KOPT-K1 (cell line): ENCODE measurements around the gene RIMS4.

Experiments used
- H3K27ac ChIP-seq: fragments of 200-600 bp; sonication (generic); 2 replicates; pipeline ENCODE4 v1.5.1; 2016; ENCODE audit warnings: antibody characterized with exemption, mild to moderate bottlenecking, low read depth, low read length; ENCODE audit not compliant: poor library complexity, severe bottlenecking
- H3K36me3 ChIP-seq: fragments of 200-600 bp; sonication (generic); 2 replicates; pipeline ENCODE4 v1.5.1; 2017; ENCODE audit warnings: antibody characterized with exemption, mild to moderate bottlenecking, low read length, moderate library complexity; ENCODE audit not compliant: insufficient read depth
- H3K9me3 ChIP-seq: fragments of 200-600 bp; sonication (generic); 2 replicates; pipeline ENCODE4 v1.5.1; 2017; ENCODE audit warnings: antibody characterized with exemption, low read length, mild to moderate bottlenecking; ENCODE audit not compliant: insufficient read depth, poor library complexity, severe bottlenecking

Gene RIMS4

GRCh38 chr20:44792796-44793195 is 17.6 kb downstream of the RIMS4 start:
- Histone ChIP-seq H3K36me3 (no peaks in the 10 kb centered on the region), H3K9me3 (no peaks in the 10 kb centered on the region), H3K27ac (no peak overlapping the region)

DNA sequence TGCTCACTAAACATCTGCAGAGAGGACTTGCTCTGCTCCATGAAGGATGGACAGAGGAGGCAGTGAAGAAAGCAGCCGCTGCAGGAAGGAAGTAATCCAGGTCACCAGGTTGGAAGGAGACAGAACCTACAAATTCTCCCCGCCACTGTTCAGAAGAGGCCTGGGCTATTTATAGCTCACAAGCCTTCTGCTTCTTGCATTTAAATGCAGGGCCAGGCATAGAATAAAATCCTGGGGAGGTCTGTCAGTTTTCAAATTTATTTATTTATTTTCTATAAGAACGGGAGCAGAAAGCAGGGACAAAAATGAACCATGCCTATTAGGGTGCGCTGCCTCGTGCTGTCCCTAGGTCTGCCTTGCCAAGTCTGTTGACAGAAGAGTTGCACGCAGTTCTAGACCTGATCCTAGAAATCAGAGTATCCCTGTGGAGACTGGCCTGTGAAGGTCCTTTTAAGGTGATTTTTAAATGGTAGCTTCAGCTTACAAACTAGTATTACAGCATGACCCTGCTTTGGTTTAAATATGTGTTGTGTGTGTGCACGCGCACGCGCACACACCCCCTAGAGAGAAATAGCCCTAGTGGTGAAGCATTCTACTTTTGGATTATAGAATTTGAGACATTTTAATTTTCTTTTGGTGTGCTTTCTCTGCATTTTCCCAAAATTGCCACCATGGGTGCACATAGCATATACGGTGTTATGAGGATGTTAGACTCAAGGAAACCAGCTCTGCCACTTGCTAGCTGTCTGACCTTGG is 19.5 kb downstream of the RIMS4 start:
- no peak overlapping the region for H3K27ac ChIP-seq

GRCh38 chr20:44788706-44789456 is 21.5 kb downstream of the RIMS4 start:
- Histone ChIP-seq H3K27ac (no peak overlapping the region), H3K36me3 (no peaks in the 10 kb centered on the region), H3K9me3 (no peaks in the 10 kb centered on the region)

More for the DNA sequence above, 19.5 kb downstream of the RIMS4 start:
- no peaks in the 10 kb centered on the region for H3K36me3 ChIP-seq
- no peaks in the 10 kb centered on the region for H3K9me3 ChIP-seq

DNA sequence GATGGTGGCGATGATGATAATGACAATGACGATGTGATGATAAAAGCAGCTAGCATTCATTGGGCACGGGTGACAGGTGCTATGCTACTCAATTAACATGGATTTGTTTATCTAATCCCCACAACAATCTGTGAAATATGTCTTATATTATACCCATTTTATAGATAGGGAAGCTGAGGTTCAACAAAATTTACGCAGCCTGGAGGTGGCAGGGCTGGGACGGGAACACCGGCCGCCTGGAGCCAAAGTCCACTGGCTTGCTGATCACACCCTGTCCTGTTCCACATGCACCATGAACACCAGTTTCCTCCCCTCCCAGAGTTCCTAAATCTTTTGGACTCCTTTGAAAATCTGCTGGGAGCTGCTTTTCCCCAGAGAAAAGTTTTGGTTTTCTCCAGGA is 23.0 kb downstream of the RIMS4 start:
- H3K9me3 ChIP-seq = no peaks in the 10 kb centered on the region
- no peak overlapping the region for H3K27ac ChIP-seq
- H3K36me3 ChIP-seq = no peaks in the 10 kb centered on the region

- no peak overlapping the region for H3K27ac ChIP-seq
- no peaks in the 10 kb centered on the region for H3K9me3 ChIP-seq
- no peaks in the 10 kb centered on the region for H3K36me3 ChIP-seq
Observed at GRCh38 chr20:44785768-44786167, 24.6 kb downstream of the RIMS4 start.

GRCh38 chr20:44784688-44785087 is 25.7 kb downstream of the RIMS4 start:
- Histone ChIP-seq H3K27ac (no peak overlapping the region), H3K9me3 (no peaks in the 10 kb centered on the region), H3K36me3 (no peaks in the 10 kb centered on the region)

- Histone ChIP-seq H3K36me3 (no peaks in the 10 kb centered on the region), H3K9me3 (no peaks in the 10 kb centered on the region), H3K27ac (no peak overlapping the region)
Observed at GRCh38 chr20:44781791-44782190, 28.6 kb downstream of the RIMS4 start.

GRCh38 chr20:44781118-44781517 is 29.2 kb downstream of the RIMS4 start:
- no peaks in the 10 kb centered on the region for H3K36me3 ChIP-seq
- no peak overlapping the region for H3K27ac ChIP-seq
- H3K9me3 ChIP-seq = no peaks in the 10 kb centered on the region

DNA sequence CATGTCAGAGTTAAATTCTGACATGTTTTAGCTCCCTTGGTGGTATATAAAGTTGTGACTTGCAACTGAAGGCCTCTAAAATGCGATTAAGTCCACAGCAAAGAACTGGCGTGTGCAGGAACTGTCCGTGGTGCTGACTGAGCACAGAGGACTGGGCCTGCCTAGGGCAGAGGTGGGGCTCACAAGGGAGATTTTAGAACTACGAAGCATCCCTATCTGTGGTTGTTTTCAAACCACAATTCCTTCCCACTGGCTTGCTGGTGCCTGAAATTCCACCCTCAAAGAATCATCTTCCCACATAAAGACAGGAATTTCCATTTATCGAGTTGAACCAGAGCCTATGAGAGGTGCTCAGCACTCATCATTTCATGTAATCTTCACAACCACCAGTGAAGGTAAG is 30.1 kb downstream of the RIMS4 start:
- Histone ChIP-seq H3K36me3 (no peaks in the 10 kb centered on the region), H3K27ac (no peak overlapping the region), H3K9me3 (no peaks in the 10 kb centered on the region)

DNA sequence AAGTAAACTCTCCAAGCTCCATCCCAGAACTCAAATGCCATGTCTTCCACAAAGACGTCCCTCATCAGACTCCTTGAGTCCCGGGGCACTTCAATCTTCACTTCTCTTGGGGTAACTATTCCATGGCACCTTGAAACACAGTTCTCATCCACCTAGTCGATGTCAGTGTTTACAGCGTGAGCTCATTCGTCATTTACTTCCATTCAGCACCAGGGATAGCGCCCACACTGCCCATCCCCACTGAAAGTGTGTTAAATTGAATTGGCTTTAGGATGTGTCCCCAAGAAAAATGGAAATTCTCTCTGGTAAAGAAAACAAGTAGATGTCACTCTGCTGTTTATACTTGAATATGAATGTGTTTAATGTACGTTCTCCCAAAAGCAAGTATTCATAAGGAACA is 33.4 kb downstream of the RIMS4 start:
- Histone ChIP-seq H3K36me3 (no peaks in the 10 kb centered on the region), H3K9me3 (no peaks in the 10 kb centered on the region), H3K27ac (no peak overlapping the region)

- Histone ChIP-seq H3K36me3 (no peaks in the 10 kb centered on the region), H3K9me3 (no peaks in the 10 kb centered on the region), H3K27ac (no peak overlapping the region)
Observed at GRCh38 chr20:44773070-44773829, 37.1 kb downstream of the RIMS4 start.

DNA sequence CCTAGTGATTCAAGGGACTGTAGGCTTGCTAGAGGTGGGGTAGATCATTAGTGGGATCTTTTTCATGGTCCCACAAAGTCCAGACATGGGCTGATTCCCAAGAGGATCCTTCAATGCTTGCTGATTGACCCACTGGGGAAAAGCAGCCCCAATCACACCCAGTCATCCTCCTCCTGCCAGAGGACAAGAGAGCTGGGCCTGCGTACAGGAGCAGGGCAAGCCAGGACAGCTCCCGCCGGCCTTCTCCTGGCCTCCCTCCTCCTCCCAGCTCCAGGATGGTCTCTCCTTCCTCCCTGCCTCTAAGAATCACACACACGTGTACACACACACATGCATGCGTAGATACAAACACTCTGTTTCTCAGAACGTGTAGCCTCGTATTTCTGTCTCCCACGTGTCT is 37.7 kb downstream of the RIMS4 start:
- H3K27ac ChIP-seq = no peak overlapping the region
- no peaks in the 10 kb centered on the region for H3K9me3 ChIP-seq
- H3K36me3 ChIP-seq = no peaks in the 10 kb centered on the region

DNA sequence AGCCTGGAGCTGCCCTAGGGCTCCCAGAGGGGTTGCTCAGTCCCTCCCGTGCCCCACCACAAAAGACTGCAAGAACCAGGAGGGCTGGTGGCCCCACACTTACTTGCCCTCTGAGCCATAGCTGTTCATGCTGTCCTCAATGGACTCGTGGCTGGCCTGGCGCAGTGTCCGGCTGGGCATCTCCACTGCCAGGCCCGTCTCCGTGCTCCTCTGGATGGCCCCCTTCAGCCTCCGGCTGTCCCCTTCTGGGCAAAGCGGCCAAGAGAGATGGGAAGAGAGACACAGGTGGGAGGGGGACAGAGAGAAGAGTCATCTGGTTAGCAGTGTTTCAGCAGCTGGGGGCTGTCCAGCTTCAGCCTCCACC is 39.2 kb downstream of the RIMS4 start:
- Histone ChIP-seq H3K9me3 (no peaks in the 10 kb centered on the region), H3K27ac (no peak overlapping the region), H3K36me3 (no peaks in the 10 kb centered on the region)

GRCh38 chr20:44770484-44771171 is 39.7 kb downstream of the RIMS4 start:
- no peak overlapping the region for H3K27ac ChIP-seq
- no peaks in the 10 kb centered on the region for H3K36me3 ChIP-seq
- H3K9me3 ChIP-seq = no peaks in the 10 kb centered on the region

- Histone ChIP-seq H3K9me3 (no peaks in the 10 kb centered on the region), H3K27ac (no peak overlapping the region), H3K36me3 (no peaks in the 10 kb centered on the region)
Observed at GRCh38 chr20:44769481-44769863, 40.9 kb downstream of the RIMS4 start.
